HUES48 (cell line): ENCODE measurements around the gene CACNB4.
A peak's percentile ranks its signal among the peaks of the same experiment; 100 is the strongest.
"Not testable (repeated sequence)": the region's sequence is repeated elsewhere in the genome, so short reads cannot be mapped to it uniquely, and the experiment has no call there.

Source experiments
- H3K27ac ChIP-seq: one replicate; pipeline ENCODE4 v1.7.0; 2013; ENCODE audit warnings: low read depth, low read length, inconsistent platforms
- H3K27me3 ChIP-seq: 2 replicates; pipeline ENCODE4 v1.6.1; 2013; ENCODE audit warnings: mild to moderate bottlenecking, low read length; ENCODE audit not compliant: control insufficient read depth, insufficient read depth
- H3K36me3 ChIP-seq: 2 replicates; pipeline ENCODE4 v1.6.1; 2013; ENCODE audit warnings: low read length; ENCODE audit not compliant: control insufficient read depth, insufficient read depth
- H3K4me1 ChIP-seq: 2 replicates; pipeline ENCODE4 v1.6.1; 2013; ENCODE audit warnings: mild to moderate bottlenecking, low read length; ENCODE audit not compliant: control insufficient read depth, insufficient read depth
- H3K4me3 ChIP-seq: 2 replicates; pipeline ENCODE4 v1.5.1; 2013; ENCODE audit warnings: mild to moderate bottlenecking, low read depth, low read length
- H3K9ac ChIP-seq: 2 replicates; pipeline ENCODE4 v1.6.1; 2013; ENCODE audit warnings: mild to moderate bottlenecking, low read depth, low read length, moderate library complexity
- H3K9me3 ChIP-seq: 2 replicates; pipeline ENCODE4 v1.6.1; 2013; ENCODE audit warnings: low read length; ENCODE audit not compliant: control insufficient read depth, insufficient read depth

Gene CACNB4

DNA sequence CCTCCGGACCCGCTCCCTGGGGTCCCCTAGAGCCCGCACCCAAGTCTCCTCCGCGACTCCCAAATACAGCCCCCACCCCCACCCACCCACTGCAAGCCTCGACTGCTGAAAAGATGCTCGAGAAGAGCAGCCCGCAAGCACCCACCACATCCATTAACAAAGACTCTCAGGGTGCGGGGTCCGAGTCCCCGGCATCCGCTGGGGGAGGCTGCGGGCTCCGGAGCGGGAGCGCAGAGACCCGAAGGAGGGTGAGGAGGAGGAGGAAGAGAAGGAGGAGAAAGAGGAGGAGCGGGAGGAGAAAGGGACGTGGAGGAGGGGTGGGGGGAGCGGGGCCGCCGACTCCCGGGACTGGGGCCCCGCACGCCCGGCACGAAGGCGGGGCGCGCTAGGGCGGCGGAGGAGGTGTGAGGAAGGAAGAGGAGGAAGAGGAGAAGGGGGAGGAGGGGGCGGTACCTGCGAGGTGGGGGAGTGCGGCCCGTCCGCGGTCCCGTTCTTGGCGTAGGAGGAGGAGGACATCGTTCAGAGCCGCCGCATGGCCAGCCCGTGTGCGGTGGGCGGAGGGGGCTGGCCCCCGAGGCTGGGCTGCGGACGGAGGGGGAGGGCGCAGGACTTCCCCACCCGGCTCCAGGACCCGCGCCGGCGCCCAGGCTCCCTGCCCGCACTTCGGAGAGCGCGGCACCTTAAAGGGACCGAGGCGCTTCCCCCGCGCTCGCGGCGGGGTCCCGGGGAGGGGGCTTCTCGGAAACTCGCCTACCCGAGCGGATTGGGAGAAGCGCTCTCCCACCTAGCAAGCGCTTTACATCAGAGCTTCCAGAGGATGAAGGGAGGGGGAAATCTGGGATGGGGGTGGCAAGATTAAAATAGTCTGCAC, at the start of gene CACNB4:
TSS of gene CACNB4 (minus strand) at position 549 of the 871 bp plus-strand sequence.
- Histone ChIP-seq H3K4me3 (peak within 1 kb of the TSS; percentile 71), H3K27me3 (peaks cover 59% of the 10 kb centered on the region), H3K27ac (no peak within 1 kb of the TSS), H3K4me1 (peaks cover 8% of the 10 kb centered on the region; the same call in 1 of the 2 replicates), H3K9ac (peak within 1 kb of the TSS; percentile 30; the same call in 1 of the 2 replicates), H3K36me3 (no peaks in the 10 kb centered on the region), H3K9me3 (no peaks in the 10 kb centered on the region)

DNA sequence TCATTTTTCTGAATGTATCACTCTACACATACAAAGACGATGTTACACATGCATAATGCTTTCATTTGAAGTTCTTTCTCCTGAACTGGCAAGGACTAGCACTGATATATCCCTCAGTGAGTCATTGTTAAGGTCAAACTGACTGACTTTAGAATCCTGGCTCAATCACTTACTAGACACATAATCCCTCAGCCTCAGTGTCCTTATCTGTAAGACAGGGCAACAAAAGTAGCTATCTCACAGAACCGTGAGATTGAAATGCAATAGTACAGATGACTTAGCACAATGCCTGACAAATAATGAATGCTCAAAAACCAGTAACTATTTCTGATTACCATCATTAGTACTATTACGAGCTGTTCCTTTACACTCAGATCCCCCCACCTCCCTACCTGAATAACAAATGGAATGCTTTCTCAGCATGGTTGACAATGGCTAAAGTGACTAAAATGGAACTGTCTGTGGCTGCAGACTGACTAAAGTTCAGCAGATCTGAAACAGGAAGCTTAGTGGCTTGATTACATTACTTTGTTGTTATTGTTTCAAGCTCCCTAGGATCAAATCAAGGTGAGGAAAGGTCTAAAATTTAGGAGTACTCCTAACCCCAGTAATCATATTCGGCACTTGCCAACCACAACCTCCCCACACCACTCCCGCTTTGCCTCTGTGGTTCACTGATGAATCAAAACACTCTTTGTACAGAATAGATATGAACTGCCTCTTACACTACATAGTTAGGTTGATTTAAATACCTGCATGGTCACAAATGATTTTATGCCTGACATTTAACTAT, 35.8 kb upstream of the CACNB4 start:
- peak overlapping the region; percentile 60 for H3K27ac ChIP-seq
- H3K4me1 ChIP-seq, result peaks cover 12% of the 10 kb centered on the region; the same call in 1 of the 2 replicates
- H3K36me3 ChIP-seq, result no peaks in the 10 kb centered on the region
- H3K27me3 ChIP-seq, result no peaks in the 10 kb centered on the region
- no peak overlapping the region for H3K4me3 ChIP-seq
- no peaks in the 10 kb centered on the region for H3K9me3 ChIP-seq
- H3K9ac ChIP-seq, result no peak overlapping the region

DNA sequence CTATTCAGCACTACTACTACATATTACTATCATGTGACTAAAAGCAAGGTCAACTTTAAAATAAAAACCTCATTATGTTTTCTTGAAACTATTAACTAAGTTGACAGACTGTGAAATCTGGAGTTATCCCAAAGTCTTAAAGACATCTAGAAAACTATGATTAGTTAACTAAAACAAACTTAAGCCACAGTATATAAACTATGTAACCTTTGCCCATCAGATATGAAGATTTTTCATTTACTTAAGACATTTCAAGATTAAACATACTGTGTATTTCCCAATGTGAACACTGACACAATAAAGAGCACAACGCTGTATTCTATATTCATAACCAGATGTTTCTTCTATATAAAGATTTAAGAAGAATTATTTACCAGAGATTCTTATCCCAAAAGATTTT, 33.5 kb upstream of the CACNB4 start:
- Histone ChIP-seq H3K9me3 (no peaks in the 10 kb centered on the region), H3K4me1 (peaks cover 12% of the 10 kb centered on the region; the same call in 1 of the 2 replicates), H3K27me3 (no peaks in the 10 kb centered on the region), H3K27ac (no peak overlapping the region), H3K4me3 (no peak overlapping the region), H3K9ac (no peak overlapping the region), H3K36me3 (no peaks in the 10 kb centered on the region)

DNA sequence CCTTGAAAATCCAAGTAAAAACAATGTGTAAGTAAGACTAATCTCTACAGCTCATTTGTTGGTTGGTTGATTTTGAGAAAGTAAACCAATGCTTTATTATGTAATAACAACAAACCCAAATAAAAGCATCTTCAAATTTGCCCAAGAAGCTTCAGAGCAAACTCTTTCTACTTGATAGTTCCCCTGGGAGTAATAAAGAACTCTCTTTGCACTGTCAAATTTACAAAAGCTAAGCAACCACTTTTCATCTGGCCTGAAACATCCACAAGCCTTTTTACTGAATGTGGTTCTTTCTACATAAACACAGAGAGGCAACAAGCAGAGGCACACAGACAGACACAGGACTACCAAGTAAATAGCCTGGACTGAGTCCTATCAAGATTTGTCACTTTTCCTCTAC, 28.8 kb upstream of the CACNB4 start:
- Histone ChIP-seq H3K4me1 (no peaks in the 10 kb centered on the region), H3K36me3 (no peaks in the 10 kb centered on the region), H3K4me3 (no peak overlapping the region), H3K9me3 (no peaks in the 10 kb centered on the region), H3K27ac (no peak overlapping the region), H3K9ac (no peak overlapping the region), H3K27me3 (no peaks in the 10 kb centered on the region)

DNA sequence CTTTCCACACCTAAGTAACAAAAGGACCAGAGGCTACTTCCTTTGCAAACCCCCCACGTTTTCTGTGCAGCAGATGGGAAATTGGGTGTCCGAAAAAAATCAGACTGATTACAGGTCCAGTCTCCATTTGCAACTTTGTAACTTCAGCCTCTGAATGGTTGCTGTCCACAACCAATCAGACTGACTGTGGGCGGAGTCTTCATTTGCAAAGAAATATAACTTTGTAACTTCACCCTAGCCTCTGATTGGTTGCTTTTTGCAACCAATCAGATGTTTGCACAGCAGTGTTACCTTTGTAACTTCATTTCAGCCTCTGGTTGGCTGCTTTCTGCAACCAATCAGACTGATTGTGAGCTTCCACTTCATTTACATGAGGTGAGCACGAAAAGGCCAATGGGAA, 27.8 kb upstream of the CACNB4 start:
- no peaks in the 10 kb centered on the region for H3K27me3 ChIP-seq
- no peak overlapping the region for H3K27ac ChIP-seq
- H3K9ac ChIP-seq, result no peak overlapping the region
- no peak overlapping the region for H3K4me3 ChIP-seq
- H3K4me1 ChIP-seq, result no peaks in the 10 kb centered on the region
- no peaks in the 10 kb centered on the region for H3K9me3 ChIP-seq
- H3K36me3 ChIP-seq, result no peaks in the 10 kb centered on the region

DNA sequence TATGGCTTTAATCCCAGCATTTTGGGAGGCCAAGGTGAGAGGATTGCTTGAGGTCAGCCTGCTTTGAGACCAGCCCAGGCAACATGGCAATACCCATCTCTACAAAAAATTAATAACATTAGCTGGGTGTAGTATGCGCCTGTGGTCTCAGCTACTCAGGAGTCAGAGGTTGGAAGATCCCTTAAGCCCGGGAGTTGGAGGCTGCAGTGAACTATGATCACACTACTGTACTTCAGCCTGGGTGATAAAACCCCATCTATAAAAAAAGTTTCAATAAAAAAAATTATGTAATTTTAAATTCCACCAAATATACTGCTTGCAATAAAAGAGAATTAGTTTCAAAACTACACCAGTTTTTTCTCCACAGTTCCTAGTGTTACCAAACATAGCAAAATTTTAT, 23.3 kb upstream of the CACNB4 start:
- Histone ChIP-seq H3K9ac (no peak overlapping the region), H3K9me3 (no peaks in the 10 kb centered on the region), H3K4me1 (peaks cover 15% of the 10 kb centered on the region), H3K27me3 (no peaks in the 10 kb centered on the region), H3K4me3 (no peak overlapping the region), H3K27ac (no peak overlapping the region), H3K36me3 (no peaks in the 10 kb centered on the region)

DNA sequence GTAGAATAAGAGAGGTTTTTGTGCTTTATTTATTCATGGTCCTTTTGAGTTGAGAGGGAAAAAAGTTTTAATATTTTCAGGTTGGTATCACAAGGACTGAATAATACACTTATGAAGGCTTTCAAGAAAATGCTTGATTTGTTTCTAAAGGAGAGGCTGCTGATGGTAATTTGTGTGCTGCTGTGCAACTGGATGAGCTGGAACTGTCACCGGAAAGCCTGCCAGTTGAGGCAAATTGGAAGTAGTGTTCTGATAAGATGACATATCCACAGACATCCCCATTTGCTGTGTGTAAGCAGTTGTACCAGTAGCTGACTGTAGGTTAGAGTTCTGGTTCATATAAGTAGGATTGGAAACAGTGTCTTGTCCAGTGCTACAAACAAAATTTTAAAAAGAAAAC, 21.6 kb upstream of the CACNB4 start:
- Histone ChIP-seq H3K27me3 (no peaks in the 10 kb centered on the region), H3K4me1 (peaks cover 15% of the 10 kb centered on the region), H3K27ac (no peak overlapping the region), H3K4me3 (no peak overlapping the region), H3K9me3 (no peaks in the 10 kb centered on the region), H3K36me3 (no peaks in the 10 kb centered on the region), H3K9ac (no peak overlapping the region)

DNA sequence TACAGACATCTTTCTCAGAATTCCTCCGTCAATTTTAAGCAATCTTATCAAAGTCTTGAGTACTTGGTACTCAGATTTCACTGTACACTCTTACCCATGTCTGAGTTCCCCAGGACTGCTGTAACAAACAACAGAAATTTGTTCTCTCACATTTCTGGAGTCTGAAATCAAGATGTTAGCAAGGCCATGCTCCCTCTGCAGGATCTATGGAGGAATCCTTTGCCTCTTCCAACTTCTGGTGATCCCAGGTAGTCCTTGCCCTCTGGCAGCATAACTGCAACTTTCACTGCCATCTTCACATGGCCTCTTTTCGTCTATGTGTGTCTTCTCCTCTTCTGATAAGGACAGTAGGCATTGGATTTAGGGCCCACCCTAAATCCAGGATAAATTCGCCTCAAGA, 17.1 kb upstream of the CACNB4 start:
- Histone ChIP-seq H3K27me3 (no peaks in the 10 kb centered on the region), H3K9ac (no peak overlapping the region), H3K36me3 (no peaks in the 10 kb centered on the region), H3K4me3 (no peak overlapping the region), H3K27ac (no peak overlapping the region), H3K4me1 (peaks cover 18% of the 10 kb centered on the region), H3K9me3 (no peaks in the 10 kb centered on the region)

DNA sequence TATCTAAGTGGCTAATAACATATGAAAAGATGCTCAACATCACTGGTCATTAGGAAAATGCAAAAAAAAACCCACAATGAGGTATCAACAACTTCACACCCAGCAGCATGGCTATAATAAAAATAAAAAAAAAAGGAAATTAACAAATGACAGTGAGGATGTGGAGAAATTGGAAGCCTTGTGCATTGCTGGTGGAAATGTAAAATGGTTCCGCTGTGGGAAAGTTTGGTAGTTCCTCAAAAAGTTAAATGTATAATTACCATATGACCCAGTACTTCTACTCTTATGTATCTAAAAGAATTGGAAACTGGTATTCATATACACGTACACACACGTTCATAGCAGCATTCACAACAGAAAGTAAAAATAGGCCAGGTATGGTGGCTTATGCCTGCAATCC, 15.5 kb upstream of the CACNB4 start:
- Histone ChIP-seq H3K4me3 (no peak overlapping the region), H3K36me3 (no peaks in the 10 kb centered on the region), H3K27ac (no peak overlapping the region), H3K4me1 (peaks cover 10% of the 10 kb centered on the region), H3K27me3 (no peaks in the 10 kb centered on the region), H3K9me3 (no peaks in the 10 kb centered on the region), H3K9ac (no peak overlapping the region)

DNA sequence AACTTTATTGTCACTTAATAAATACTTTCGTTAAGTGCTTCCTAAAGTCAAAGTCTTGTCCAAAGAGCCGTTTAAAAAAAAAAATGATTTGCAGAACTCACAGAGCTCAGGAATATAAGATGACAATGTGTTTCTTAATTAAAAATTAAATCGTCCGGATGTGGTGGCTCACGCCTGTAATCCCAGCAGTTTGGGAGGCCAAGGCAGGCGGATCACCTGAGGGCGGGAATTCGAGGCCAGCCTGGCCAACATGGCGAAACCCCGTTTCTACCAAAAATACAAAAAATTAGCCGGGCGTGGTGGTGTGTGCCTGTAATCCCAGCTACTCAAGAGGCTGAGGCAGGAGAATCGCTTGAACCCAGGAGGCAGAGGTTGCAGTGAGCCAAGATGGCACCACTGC, 8.3 kb upstream of the CACNB4 start:
- not testable (repeated sequence) for H3K36me3 ChIP-seq, H3K9me3 ChIP-seq, H3K27ac ChIP-seq, H3K27me3 ChIP-seq, H3K4me3 ChIP-seq, H3K9ac ChIP-seq, H3K4me1 ChIP-seq

DNA sequence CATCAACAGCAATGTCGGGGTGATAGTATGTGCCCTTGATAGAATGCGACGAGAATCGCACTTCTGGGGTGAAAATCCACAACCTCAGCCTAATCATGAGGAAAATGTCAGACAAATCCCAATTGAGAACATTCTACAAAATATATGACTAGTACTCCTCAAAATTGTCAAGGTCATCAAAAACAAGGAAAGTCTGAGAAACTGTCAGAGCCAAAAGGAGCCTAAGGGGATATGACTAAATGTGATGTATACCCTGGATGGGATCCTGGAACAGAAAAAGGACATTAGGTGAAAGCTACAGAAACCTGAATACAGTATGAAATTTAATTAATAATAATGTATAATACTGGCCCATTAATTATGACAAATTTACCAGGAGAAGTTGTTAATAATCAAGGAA, 7.6 kb upstream of the CACNB4 start:
- 0 out of 2 replicates have a peak, but pooled peaks cover 5% of the 10 kb centered on the region for H3K4me1 ChIP-seq
- no peaks in the 10 kb centered on the region for H3K36me3 ChIP-seq
- H3K27me3 ChIP-seq, result no peaks in the 10 kb centered on the region
- no peak overlapping the region for H3K27ac ChIP-seq
- H3K9me3 ChIP-seq, result no peaks in the 10 kb centered on the region
- no peak overlapping the region for H3K9ac ChIP-seq
- H3K4me3 ChIP-seq, result no peak overlapping the region
